Heart left ventricle (tissue), 16 donors: ENCODE data around the gene MADCAM1. TPM values are rescaled to one million over a fixed set of nuclear protein-coding genes. Genes with fewer than 3 reads are reported as not detected.
A peak's percentile ranks its signal among the peaks of the same experiment; 100 is the strongest.

Experiments used
- ATAC-seq, 4 donors: fragments of 200-7000 bp; cut with Tn5 transposase; one replicate each; pipeline ENCODE4 v1.9.1; 2020 to 2022; ENCODE audit warnings: moderate library complexity in 4 of 4, mild to moderate bottlenecking in 3 of 4, moderate number of reproducible peaks in 1 of 4
- DNase-seq, 5 donors: peaks; one replicate each; pipeline ENCODE4 v3.0.0-alpha.2; 2020
- H3K27ac ChIP-seq, 12 donors: fragments of 200-600 bp; sonication (generic) in 4 of 12; one replicate each; pipeline versions ENCODE4 v1.5.0 to v1.8.0; 2016 to 2022; ENCODE audit warnings: mild to moderate bottlenecking in 2 of 12
- H3K27me3 ChIP-seq, 9 donors: fragments of 200-600 bp; sonication (generic) in 2 of 9; one replicate each; pipeline versions ENCODE4 v1.5.1 to v1.8.0; 2016 to 2022; ENCODE audit warnings: mild to moderate bottlenecking in 3 of 9
- H3K36me3 ChIP-seq, 9 donors: fragments of 200-600 bp; sonication (generic) in 2 of 9; one replicate each; pipeline versions ENCODE4 v1.5.0 to v1.8.0; 2018 to 2022; ENCODE audit warnings: mild to moderate bottlenecking in 2 of 9
- H3K4me1 ChIP-seq, 12 donors: fragments of 200-600 bp; sonication (generic) in 4 of 12; one replicate each; pipeline versions ENCODE4 v1.5.0 to v1.8.0; 2016 to 2022; ENCODE audit warnings: mild to moderate bottlenecking in 3 of 12
- H3K4me3 ChIP-seq, 12 donors: fragments of 200-600 bp; sonication (generic) in 4 of 12; one replicate each; pipeline versions ENCODE4 v1.5.0 to v1.8.0; 2017 to 2022; ENCODE audit warnings: mild to moderate bottlenecking in 9 of 12, moderate library complexity in 4 of 12
- H3K9me3 ChIP-seq, 12 donors: fragments of 200-600 bp; sonication (generic) in 4 of 12; one replicate each; pipeline versions ENCODE4 v1.5.0 to v1.8.0; 2016 to 2022; ENCODE audit warnings: mild to moderate bottlenecking in 1 of 12
- CTCF ChIP-seq, 12 donors: fragments of 200-600 bp; sonication (generic) in 4 of 12; IDR thresholded peaks; one replicate each; pipeline versions ENCODE4 v1.5.0 to v1.8.0; 2018 to 2022; ENCODE audit warnings: antibody characterized with exemption in 12 of 12, mild to moderate bottlenecking in 5 of 12
- POLR2A ChIP-seq, 2 donors: fragments of 450-650 bp; IDR thresholded peaks; one replicate each; pipeline ENCODE4 v1.6.1; 2017; ENCODE audit warnings: antibody characterized with exemption in 2 of 2, mild to moderate bottlenecking in 2 of 2, moderate library complexity in 2 of 2
- WGBS, 4 donors: extraction: QIAGEN DNeasy Blood & Tissue Kit in 2 of 4; methylation state at CpG; one replicate each; pipeline versions ENCODE4 v1.1.5 to v1.1.7; 2013 to 2018; 5-methylcytosine and 5-hydroxymethylcytosine counted together
- intact Hi-C, 10 donors: fragments of 100-400 bp; cut with DNase I; formaldehyde crosslinking; loops; one replicate each; pipeline versions ENCODE4 v1.11.1 to v1.14.2; 2022
- polyA plus RNA-seq, 2 donors: library from polyadenylated mRNA; stranded (reverse); fragments of 200-250 nt; gene quantifications; one replicate each; pipeline ENCODE4 v1.2.3, GENCODE V29; 2013
- total RNA-seq, 9 donors: library from RNA; depleted of rRNA in 2 of 9; stranded (reverse); fragments of >200 nt in 2 of 9; fragmentation: NEBNext Ultra II Directional in 3 of 9; extraction: Animal tissue kit (Norgen Biotek cat#: 25700) in 3 of 9; gene quantifications; one replicate each; pipeline versions ENCODE4 v1.1.0 to v1.2.4, GENCODE V29; 2016 to 2023
- donor health status: ischemic (EF 13 %, LVEDD 7.1; RV severe dilation, severe dysfunction).
- donor health status: healthy with polysubstance abuse.
- donor health status: DM: no; HTN: yes; CAD: no.
- donor health status: DM: no; HTN: no; CAD: no.
- donor health status: ischemic (EF 25% LVEDD 6.9; RV normal size, moderate dysfunction).
- donor health status: ischemic (EF 25% LVEDD 5.7; RV mildly dilated, moderate dysfunction).
- donor health status: healthy.
- donor health status: DM: yes; HTN: yes; CAD: no.
- donor health status: ischemic (EF 35%, LVEDD 5.7; RV mildly dilated, moderate dysfunction).
- donor health status: nonischemic (EF 11% LVEDD 7.7; RV severe dilation, severe dysfunction).
- donor health status: DM: yes; HTN: yes; CAD: no.
- donor health status: PGD.
- donor health status: ischemic (EF 29% LVEDD 5.4; RV normal size, mild dysfunction).
- donor health status: nonischemic (EF 23%, LVEDD 6.1; RV moderate dilation, normal function).

The MADCAM1 gene
- total and polyA plus RNA-seq, 11 donors: 0.04 to 0.61 (median 0.36) TPM; not detected in 1

GRCh38 chr19:498511-498891 is 2.2 kb downstream of the MADCAM1 start:
- H3K27me3 ChIP-seq: peaks cover 20 to 51% (median 33%) of the 10 kb centered on the region in 9 donors
- intact Hi-C loops: no loop called here
- no peaks in the 10 kb centered on the region for H3K36me3 ChIP-seq
- peak overlapping the region in 1 of 12 donors; percentile 11 for H3K4me3 ChIP-seq
- H3K27ac ChIP-seq: no peak overlapping the region
- ATAC-seq (no peak), DNase-seq (no peak)
- WGBS, 4 donors: 23 to 40% (median 26%) methylated on average over 16 to 26 of the region's 26 CpGs
- H3K4me1 ChIP-seq: peaks cover 0 to 23% (median 5%) of the 10 kb centered on the region in 12 donors
- no peak for TF ChIP-seq CTCF (IDR thresholded peaks at IDR 0.05)
- no peak for TF ChIP-seq POLR2A (IDR thresholded peaks at IDR 0.05)
- no peaks in the 10 kb centered on the region for H3K9me3 ChIP-seq

DNA sequence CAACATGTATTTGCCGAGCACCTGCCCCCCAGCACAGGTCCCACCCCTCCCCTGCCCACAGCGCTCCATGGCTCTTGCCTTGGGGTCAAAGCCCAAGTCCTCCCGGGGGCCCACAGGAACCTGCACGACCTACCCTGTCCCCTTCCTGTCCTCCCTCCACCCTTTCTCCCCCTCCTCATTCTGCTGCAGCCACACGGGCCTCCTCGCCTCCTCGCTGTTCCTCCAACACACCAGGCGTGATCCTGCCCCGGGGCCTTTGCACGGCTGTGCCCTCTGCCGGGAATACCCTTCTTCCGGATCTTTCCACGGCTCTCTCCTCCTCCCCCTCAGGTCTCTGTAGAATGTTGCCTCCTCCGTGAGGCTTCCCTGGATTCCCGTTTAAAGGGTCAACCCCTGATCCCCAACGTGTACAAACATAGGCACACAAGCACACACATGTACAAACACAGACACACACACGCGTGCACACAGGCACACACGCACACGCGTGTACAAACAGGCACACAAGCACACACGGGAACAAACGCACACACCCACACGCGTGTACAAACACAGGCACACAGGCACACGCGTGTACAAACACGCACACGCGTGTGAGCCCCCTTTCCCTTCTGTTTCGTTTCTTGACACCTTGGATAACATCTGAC is 2.8 kb downstream of the MADCAM1 start:
- Histone ChIP-seq H3K4me3 (no peak overlapping the region), H3K9me3 (no peaks in the 10 kb centered on the region), H3K27ac (no peak overlapping the region), H3K36me3 (no peaks in the 10 kb centered on the region), H3K4me1 (peaks cover 0 to 23% (median 5%) of the 10 kb centered on the region in 12 donors), H3K27me3 (peaks cover 20 to 51% (median 33%) of the 10 kb centered on the region in 9 donors)
- intact Hi-C loops: no loop called here
- DNase-seq (no peak), ATAC-seq (no peak)
- 77 to 81% (median 79%) methylated on average over 31 of the region's 31 CpGs for WGBS, 4 donors
- TF ChIP-seq POLR2A (IDR thresholded peaks at IDR 0.05) (no peak), CTCF (IDR thresholded peaks at IDR 0.05) (no peak)

GRCh38 chr19:501646-502045 is 5.4 kb downstream of the MADCAM1 start:
- TF ChIP-seq POLR2A (IDR thresholded peaks at IDR 0.05): no peak
- no peak for TF ChIP-seq CTCF (IDR thresholded peaks at IDR 0.05)
- Histone ChIP-seq H3K27me3 (peaks cover 16 to 40% (median 22%) of the 10 kb centered on the region in 9 donors), H3K9me3 (no peaks in the 10 kb centered on the region), H3K27ac (no peak overlapping the region), H3K36me3 (no peaks in the 10 kb centered on the region), H3K4me1 (peaks cover 0 to 20% (median 5%) of the 10 kb centered on the region in 12 donors), H3K4me3 (no peak overlapping the region)
- WGBS, 4 donors: 75 to 84% (median 83%) methylated on average over 11 to 17 of the region's 17 CpGs
- intact Hi-C loops: no loop called here
- DNase-seq (peak in 2 of 5 donors; percentile 18 to 24), ATAC-seq (no peak)

GRCh38 chr19:504616-505015 is 8.3 kb downstream of the MADCAM1 start:
- no peaks in the 10 kb centered on the region for H3K9me3 ChIP-seq
- no peak overlapping the region for H3K27ac ChIP-seq
- no peak for TF ChIP-seq POLR2A (IDR thresholded peaks at IDR 0.05)
- no peak for TF ChIP-seq CTCF (IDR thresholded peaks at IDR 0.05)
- no peak overlapping the region for H3K4me3 ChIP-seq
- intact Hi-C loops: no loop called here
- no peak for ATAC-seq
- peaks cover 3 to 22% (median 16%) of the 10 kb centered on the region in 12 donors for H3K4me1 ChIP-seq
- DNase-seq: peak in 1 of 5 donors; percentile 19
- H3K36me3 ChIP-seq: peaks cover 0 to 7% (median 6%) of the 10 kb centered on the region in 9 donors
- peaks cover 0 to 16% (median 0%) of the 10 kb centered on the region in 9 donors for H3K27me3 ChIP-seq
- 88 to 90% (median 90%) methylated on average over 14 of the region's 14 CpGs for WGBS, 4 donors
